HG02885 (cell line): ENCODE data around the gene GNG4.
"Not testable (repeated sequence)": the region's sequence is repeated elsewhere in the genome, so short reads cannot be mapped to it uniquely, and the experiment has no call there.

Source experiments
- ATAC-seq: cut with Tn5 transposase; IDR thresholded peaks from one replicate; pipeline ENCODE4 v1.9.1; 2021; ENCODE audit warnings: mild to moderate bottlenecking; ENCODE audit not compliant: unreplicated experiment, poor library complexity

GNG4 gene

DNA sequence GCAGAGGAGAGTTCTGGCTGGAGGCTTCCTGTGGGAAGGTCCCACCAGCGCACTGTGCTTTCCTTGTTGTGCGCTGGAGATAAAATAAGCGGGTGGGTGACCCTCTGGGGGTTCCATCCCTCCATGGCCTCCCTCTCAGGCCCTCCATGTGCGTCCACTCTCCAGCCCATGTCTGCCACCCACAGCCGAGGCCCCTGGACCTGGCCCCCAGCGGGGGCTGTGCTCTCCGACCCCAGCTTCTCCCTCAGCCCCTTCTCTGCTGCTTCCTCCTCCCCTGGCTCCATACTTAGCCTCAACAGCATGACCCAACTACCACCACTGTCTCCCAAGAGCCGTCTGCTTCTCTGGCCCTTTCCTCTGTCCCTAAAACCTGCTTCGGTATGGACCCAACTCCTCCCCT, 61.4 kb downstream of the GNG4 start:
- no peak for ATAC-seq

DNA sequence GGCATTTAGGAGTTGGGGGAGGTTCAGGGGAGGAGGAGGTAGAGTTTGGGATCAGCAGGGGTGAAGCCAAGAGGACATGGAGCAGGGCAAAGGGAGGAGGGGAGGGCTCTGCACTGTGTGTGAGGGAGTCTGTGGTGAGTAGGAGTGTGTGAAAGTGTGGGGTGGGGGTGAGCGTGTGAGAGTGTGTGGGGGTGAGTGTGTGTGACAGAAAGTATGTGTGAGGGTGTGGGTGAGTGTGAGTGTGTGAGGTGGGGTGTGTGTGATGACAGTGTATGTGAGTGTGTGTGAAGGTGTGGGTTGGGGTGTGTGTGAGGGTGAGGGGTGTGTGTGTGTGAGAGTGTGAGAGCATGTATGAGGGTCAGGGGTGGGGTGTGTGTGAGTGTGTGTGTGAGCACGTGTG, 62.6 kb downstream of the GNG4 start:
- ATAC-seq = no peak

DNA sequence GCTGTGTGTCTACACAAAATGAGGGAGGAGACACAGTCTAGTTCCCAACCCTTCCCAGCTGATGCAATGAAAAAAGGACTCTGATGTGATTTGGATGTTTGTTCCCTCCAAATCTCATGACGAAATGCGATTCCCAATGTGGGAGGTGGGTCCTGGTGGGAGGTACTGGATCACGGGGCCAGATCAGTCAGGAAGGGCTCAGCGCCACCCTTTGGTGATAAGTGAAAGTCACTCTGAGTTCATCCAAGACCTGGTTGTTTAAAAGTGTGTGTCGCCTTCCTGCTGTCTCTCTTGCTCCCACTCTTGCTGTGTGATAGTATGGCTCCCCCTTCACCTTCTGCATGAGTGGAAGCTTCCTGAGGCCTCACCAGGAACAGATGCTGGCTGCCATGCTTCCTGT, 63.2 kb downstream of the GNG4 start:
- no peak for ATAC-seq

DNA sequence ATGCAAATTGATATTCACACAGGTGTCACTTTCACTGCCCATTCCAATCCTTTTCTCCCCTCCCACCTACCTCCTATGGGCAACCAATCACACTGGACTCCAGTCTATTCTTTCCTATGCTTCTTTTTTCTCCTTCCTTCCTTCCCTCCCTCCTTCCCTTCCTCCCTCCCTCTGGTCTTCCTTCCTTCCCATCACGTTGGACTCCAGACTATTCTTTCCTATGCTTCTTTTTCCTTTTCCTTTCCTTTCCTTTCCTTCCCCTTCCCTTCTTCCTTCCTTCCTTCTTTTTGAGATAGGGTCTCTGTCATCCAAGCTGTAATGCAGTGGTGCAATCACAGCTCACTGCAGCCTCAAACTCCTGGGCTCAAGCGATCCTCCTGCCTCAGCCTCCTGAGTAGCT, 64.6 kb downstream of the GNG4 start:
- no peak for ATAC-seq

DNA sequence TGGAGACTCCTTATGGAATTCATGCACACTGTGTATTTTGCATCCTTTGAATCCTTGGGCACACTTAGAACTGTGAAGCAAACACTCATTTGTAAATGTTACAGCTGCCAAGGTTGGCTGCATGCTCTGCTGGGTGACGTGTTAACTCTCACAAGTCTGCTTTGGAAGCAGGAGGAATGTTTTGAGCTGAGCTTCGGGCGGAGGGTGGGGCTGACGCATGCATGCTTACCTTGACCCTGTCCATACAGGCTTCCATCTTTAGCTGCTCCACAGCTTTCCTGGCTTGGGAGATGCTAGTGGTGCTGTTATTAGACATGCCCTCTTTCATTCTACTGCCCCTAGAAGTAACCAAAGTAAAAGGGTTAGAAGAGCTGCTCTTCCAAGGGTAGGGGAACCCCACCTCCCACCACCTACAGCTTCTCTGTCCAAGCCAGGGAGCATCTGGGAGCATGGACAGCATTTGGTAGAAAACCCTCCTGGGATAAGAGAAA, 66.0 kb downstream of the GNG4 start:
- ATAC-seq = no peak

DNA sequence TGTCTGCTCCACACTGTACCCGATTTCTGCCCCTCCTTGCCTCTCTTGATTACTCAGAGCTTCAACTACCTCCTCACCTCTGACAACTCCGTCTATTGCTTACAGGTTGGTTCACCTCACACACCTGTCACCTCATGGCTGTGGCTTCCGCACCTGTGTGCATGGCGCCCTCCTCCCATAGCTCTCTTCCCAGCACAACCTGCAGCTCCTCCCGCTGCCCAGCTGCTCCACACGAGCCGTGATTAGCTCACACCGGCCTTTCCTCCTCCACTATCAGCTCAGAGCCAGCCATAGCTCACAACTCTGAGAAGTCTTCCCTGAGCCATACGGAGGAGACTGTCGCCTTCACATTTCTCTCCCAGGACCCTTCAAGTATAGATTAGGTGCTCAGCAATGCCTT, 67.5 kb downstream of the GNG4 start:
- no peak for ATAC-seq

DNA sequence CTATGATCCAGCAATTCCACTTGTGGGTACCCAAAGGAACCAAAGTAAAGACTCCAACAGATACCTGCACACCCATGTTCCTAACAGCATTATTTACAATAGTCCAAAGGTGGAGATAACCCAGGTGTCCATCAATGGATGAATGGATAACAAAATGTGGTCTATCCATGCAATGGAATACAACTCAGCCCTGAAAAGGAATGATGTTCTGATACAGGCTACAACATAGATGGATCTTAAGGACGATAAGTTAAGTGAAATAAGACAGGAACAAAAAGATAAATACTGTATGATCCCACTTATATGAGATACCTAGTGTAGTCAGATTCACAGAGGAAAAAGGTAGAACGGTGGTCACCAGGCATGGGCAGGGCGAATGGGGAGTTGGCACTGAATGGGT, 69.7 kb downstream of the GNG4 start:
- ATAC-seq = no peak

DNA sequence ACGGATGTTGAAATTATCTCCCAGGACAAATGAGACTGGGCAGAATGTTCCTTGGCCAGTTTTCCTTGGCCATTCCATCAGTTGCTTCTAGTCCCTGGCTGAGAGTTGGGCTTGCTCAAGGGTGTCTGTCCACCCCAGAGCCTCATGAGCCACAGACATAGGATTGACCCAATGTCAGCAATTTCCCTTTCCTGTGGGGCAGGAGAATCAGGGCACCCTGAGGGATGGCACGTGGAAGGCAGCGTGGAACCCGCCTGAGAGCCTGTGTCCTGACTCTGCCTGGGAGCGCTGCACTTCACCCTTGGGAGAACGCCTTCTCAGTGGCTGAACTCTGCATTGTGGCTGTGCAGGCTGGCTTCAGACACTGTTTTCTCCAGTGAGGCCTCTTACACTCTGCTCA, 74.0 kb downstream of the GNG4 start:
- no peak for ATAC-seq

DNA sequence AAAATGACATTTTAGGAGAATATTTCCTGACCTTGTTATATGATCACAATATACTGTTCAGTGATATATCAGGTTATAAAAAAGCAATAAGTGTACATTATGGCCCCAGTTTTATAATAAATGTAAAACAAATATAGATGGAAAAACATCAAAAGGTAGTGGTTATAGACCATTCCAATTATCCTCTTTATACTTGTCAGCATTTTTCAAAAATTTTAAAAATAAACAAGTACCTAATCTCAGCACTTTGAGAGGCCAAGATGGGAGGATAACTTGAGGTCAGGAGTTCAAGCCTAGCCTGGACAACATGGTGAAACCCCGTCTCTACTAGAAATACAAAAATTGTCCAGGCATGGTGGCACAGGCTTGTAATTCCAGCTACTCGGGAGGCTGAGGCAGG, 75.7 kb downstream of the GNG4 start:
- no peak for ATAC-seq

DNA sequence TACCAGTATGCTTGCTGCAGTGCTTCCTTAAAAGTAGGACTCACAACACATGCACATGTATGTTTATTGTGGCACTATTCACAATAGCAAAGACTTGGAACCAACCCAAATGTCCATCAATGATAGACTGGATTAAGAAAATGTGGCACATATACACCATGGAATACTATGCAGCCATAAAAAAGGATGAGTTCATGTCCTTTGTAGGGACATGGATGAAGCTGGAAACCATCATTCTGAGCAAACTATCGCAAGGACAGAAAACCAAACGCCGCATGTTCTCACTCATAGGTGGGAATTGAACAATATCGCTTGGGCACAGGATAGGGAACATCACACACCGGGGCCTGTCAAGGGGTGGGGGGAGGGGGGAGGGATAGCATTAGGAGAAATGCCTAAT, 76.6 kb downstream of the GNG4 start:
- ATAC-seq = not testable (repeated sequence)

DNA sequence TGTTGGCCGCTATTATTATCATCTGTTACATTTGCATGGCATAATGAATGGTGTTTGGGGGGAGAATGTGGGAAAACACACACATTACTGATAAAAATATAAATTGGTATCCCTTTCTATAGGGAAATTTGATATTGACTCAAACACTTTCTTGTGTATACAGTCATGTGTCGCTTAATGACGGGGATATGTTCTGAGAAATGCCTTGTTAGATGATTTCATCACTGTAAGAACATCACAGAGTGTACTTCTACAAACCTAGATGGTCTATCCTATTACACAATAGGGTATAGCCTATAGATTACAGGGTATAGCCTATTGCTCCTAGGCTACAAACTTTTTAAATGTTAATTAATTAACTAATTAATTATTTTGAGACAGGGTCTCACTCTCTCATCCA, 78.1 kb downstream of the GNG4 start:
- ATAC-seq = no peak

DNA sequence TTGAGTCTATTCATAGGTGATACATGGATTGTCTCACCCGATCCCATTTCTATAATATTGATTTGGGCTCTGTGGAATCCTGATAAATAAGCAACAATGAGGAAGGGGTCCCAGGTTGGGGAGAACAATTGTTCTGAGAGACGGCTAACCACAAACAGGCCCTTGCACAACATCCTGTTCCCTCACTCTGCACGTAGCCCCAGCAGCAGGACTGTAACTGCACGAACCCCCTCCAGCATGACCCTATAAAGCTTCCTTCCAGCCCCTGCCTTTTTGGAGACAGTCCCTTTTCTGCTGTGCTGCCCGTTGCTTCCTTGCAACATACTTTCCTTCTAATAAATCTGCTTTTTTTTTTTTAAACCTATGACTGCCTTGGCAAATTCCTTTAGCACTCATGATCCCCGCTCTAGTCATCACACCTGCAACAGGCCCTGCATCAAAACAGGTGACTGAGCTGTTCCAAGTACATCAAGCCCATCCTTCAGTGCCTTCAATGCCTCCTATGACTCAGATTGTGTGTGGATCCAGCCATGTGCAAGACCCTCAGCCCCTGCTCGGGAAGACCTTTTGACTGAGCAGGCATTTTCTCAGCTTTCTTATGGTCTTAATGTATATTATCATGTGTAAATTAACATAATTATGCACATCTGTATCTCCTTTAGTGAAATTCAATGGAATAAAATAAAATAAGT, 81.6 kb downstream of the GNG4 start:
- ATAC-seq = no peak

DNA sequence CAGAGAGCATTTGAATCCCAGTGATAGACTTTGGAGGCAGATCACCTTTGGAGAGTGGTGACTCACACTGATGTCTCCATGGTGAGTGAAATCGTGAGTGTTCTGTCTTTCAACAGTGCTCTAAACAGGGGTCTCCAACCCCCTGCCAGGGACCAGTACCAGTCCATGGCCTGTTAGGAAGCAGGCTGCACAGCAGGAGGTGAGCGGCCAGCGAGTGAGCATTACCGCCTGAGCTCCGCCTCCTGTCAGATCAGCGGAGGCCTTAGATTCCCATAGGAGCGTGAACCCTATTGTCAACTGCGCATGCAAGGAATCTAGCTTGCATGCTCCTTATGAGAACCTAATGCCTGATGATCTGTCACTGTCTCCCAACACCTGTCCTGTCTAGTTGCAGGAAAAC, 83.5 kb downstream of the GNG4 start:
- ATAC-seq = no peak

DNA sequence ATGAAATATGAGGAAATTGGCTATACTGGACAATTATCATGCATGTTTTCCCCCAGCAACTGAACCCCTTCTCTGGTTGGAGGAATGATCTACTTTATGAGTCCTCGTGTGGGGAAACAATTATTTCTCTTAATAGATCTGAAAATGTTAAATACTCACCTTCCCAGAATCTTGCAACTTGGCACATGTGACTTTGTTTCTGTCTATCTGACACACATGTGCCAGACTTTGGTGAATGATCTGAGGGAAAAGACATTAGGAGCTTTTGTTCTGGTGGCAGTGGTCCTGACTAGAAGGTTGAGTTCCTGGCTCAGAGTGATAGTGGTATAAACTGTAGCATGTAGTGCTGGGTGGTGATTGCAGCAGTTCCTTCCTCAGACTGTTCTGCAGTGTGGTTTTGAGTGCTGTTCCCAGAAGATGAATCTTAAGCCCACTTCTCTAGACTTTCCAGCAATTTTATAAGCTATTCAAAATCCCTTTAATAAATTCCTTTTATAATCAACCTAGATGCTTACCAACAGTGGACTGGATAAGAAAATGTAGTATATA, 86.0 kb downstream of the GNG4 start:
- no peak for ATAC-seq

DNA sequence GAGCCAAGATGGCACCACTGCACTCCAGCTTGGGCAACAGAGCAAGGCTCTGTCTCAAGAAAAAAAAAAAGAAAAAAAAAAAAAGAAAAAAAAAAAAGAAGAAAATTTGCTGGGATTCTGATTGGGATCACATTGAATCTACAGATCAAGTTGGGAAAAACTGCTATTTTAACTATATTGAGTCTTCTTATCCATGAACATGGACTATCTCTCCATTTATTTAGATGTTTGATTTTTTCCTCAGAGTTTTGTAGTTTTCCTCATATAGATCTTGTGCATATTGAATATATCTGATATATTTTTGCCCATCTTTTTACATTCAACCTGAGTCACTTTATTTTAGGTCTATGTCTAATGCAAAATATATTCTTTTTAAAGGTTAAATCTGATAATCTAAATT, 87.0 kb downstream of the GNG4 start:
- no peak for ATAC-seq

DNA sequence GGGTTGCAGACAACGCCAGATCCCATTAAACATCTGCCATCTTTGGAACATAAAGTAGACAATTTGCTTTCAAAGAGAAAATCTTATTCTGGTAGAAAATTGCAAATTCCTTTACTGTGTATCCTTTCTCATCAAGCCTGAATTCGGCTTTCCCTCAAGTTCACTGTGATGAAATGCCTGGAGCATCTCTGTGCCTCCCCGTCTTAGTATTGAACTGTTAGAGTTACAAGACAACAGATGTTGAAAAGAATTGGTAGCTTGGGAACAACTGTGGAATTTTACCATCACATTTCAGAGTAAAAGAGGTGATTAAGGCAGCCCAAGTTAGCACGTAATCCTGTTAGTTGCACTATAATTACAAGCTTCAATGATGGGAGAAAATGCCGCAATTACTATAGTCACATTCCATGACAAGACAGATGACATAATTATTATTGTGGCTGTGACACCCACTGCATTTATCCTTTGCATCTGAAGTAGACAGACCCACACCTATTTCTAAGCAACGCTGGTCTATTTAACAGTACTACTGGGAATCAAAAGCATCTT, 90.9 kb downstream of the GNG4 start:
- no peak for ATAC-seq

DNA sequence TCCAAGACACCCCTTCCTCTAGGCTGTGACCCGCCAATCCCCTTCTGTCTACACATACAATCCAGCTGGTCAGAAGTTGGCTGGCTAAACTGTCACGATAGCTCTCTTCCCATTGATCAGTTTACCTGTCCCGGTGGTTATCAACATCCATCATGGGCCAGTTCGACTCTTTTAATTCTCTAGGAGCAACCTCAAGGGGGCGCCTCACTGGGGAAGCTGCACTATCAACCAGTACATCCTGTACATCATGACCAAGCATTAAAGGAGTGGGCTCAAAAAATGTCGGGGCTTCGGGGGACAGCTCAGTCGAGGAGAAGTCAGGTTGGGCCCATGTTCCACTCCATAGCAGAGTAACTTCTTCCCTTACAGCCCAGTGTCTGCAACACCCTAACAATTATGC, 92.1 kb downstream of the GNG4 start:
- ATAC-seq = no peak

DNA sequence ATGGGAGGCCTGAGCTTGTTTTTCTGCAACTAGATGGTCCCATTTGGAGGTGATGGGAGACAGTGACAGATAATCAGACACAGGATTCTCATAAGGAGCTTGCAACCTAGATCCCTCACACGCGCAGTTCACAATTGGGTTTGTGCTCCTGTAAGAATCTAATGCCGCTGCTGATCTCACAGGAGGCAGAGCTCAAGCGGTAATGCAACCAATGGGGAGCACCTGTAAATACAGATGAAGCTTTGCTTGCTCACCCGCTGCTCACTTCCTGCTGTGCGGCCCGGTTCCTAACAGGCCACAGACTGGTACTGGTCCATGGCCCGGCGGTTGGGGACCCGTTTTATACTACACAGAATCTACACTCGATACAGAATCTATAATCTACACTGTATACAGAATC, 92.8 kb downstream of the GNG4 start:
- no peak for ATAC-seq

DNA sequence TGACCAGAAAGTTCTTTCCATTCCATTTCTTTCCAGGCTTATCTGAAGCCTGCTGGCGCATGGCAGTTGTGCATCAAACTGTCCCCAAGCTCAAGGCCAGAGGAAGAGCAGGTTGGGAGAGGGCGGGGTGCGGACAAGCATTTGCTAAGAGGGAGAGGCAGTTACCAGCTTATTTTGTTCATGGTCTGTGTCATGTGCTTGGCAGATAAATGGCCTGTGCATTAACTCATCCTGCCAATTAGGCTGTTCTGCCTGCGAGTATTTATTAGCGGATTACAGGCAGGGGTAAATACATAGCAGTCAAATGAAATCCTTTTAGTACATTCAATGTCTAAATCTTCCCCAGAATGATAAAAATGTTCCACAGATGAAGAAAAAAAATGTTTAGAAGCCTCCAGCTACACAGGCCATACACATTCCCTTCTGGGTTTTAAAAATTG, 96.5 kb downstream of the GNG4 start:
- ATAC-seq = no peak

DNA sequence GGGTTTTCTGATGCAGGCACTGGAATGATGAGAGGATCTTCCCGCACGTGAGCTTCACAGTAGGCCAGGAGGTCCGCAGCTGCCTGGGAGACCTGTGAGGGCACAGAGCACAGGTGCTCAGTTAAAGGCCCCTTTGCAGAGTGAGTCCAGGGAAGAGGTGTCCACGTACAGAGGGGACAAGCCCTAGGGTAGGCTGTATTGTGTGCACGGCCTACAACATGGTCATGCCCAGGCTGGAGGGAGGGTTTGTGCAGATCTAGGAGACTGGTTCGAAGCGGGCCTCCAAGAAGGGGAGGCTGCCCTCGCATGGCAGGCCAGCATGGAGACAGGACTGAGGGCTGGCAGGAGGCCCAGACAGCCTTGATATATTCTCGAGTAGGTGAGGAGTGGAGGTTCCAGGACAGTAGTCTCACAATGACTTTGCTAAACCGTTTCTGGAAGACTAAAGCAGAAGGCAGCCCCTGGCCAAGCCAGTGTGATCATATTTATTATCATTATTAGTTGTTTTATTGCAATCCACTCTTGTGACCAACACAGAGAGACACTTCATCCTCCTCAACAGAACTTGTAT, 97.4 kb downstream of the GNG4 start:
- no peak for ATAC-seq

DNA sequence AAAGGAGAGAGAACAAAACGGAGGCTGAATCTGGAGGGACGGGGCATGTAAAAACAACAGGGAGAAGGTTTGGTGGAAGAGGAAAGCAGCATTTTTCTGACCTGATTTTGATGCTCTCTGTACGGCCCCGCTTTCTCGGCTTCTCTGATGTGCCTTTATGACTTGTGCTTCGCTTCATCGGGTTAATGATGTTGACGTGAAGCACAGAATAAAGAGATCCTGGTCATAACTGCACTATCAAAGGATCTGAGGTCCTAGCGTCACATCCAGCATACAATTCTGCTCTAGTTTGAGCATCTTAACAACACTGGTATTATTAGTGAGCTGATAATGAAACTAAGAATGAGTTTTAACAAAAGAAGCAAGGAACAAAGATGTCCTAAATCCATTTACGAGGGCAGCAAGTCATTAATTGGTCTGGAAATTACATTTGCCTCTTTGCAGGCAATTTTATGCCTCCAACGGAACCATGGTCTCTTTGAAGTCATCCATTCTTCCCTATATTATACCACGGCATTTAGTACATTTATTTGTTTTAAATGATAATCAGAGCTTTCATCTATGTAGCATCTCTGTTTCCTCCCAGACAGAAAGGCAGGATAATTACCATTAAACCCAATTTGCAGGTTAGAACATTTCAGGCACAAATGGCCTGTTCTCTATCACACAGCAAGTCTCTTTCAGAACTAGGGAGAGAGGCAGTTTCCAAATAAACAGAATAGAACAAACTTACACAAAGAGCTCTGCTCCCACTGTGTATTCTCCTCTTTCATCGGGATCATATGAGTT, 100.0 kb downstream of the GNG4 start:
- ATAC-seq = no peak
